Vagina (tissue), 2 donors: Measurements from ENCODE around the gene PLD5. TPM values are rescaled to one million over a fixed set of nuclear protein-coding genes. Genes with fewer than 3 reads are reported as not detected.
A peak's percentile ranks its signal among the peaks of the same experiment; 100 is the strongest.

Experiments used
- DNase-seq, 2 donors: peaks; one replicate each; pipeline ENCODE4 v3.0.0-alpha.2; 2017; ENCODE audit errors: extremely low spot score in 2 of 2
- H3K27ac ChIP-seq: fragments of 200-600 bp; sonication (generic); one replicate; pipeline ENCODE4 v1.5.1; 2019
- H3K27me3 ChIP-seq: fragments of 200-600 bp; sonication (generic); one replicate; pipeline ENCODE4 v1.5.1; 2019
- H3K36me3 ChIP-seq, 2 donors: fragments of 200-600 bp; sonication (generic); one replicate each; pipeline ENCODE4 v1.5.1; 2017 to 2019
- H3K4me1 ChIP-seq: fragments of 200-600 bp; sonication (generic); one replicate; pipeline ENCODE4 v1.5.1; 2019
- H3K4me3 ChIP-seq, 2 donors: fragments of 200-600 bp; sonication (generic); 1 replicate in 1 of 2; 2 replicates in 1 of 2; pipeline ENCODE4 v1.5.1; 2016 to 2019
- H3K9me3 ChIP-seq: fragments of 200-600 bp; sonication (generic); one replicate; pipeline ENCODE4 v1.5.1; 2019
- POLR2A ChIP-seq, 2 donors: fragments of 450-650 bp; IDR thresholded peaks; one replicate each; pipeline ENCODE4 v1.6.1; 2017; ENCODE audit warnings: antibody characterized with exemption in 2 of 2, mild to moderate bottlenecking in 2 of 2, moderate library complexity in 2 of 2
- POLR2AphosphoS5 ChIP-seq, 2 donors: sonication (generic); formaldehyde crosslinking; IDR thresholded peaks; one replicate each; pipeline ENCODE4 v1.9.0; 2017; ENCODE audit warnings: antibody characterized with exemption in 2 of 2, mild to moderate bottlenecking in 2 of 2, low read depth in 1 of 2; ENCODE audit not compliant: insufficient read depth in 1 of 2
- intact Hi-C: fragments of 100-400 bp; cut with DNase I; formaldehyde crosslinking; loops from one replicate; pipeline ENCODE4 v1.15.1; 2023
- total RNA-seq: library from RNA; depleted of rRNA; stranded (reverse); fragments of >200 nt; gene quantifications from one replicate; pipeline ENCODE4 v1.2.3, GENCODE V29; 2016
- TF ChIP-seq, protein P1 (sequence below), 3 experiments: fragments of 450-650 bp in 2 of 3; fragments of 200-600 bp in 1 of 3; sonication (generic) in 1 of 3; IDR thresholded peaks; one replicate each; pipeline ENCODE4 v1.5.1; 2017 to 2019; ENCODE audit warnings: antibody characterized with exemption in 3 of 3, mild to moderate bottlenecking in 2 of 3, moderate library complexity in 2 of 3

Gene PLD5
- 1.5 TPM for total RNA-seq

DNA sequence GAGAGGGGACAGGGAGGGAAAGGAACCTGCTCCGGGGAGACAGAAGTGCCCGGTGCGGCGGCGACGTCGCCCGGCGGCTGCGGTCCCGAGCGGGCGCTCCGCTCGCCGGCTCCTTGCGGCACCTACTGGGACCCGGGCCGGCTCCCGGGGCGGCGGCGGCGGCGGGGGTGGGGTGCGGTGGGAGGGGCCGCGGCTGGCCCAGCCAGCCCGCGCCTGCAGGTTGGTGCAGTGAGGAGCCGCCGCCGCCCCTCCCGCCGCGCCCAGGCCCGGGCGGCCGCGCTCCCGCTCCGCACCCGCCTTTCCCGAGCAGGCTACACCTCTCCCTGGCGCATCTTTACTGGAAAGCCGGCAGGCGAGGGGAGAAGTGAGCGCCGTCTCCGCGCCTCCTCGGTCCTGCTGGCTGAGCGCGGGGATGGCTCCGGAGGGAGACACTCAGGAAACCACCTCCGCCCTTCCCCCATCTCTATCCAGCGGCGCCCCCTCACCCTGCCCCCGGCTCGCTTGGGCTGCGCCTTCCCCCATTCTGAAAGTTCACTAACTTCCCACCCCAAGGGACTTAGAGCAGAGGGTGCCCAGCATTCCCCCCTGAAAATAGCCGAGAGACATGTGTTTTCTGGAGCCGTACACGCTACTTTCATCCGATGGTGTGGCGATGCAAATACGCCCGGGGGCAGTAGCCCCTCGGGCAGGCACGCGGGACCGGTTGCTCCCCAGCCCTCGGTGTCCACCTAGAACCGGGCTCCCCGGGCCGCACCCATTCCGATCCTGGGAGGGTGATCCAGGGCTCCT is at the start of gene PLD5:
Gene PLD5 (minus strand): TSS at position 127 of the 789 bp plus-strand sequence.
- H3K4me1 ChIP-seq: peaks cover 16% of the 10 kb centered on the region
- H3K9me3 ChIP-seq: no peaks in the 10 kb centered on the region
- H3K27ac ChIP-seq: no peak within 1 kb of the TSS
- no peaks in the 10 kb centered on the region for H3K36me3 ChIP-seq
- TF ChIP-seq, protein P1, sequence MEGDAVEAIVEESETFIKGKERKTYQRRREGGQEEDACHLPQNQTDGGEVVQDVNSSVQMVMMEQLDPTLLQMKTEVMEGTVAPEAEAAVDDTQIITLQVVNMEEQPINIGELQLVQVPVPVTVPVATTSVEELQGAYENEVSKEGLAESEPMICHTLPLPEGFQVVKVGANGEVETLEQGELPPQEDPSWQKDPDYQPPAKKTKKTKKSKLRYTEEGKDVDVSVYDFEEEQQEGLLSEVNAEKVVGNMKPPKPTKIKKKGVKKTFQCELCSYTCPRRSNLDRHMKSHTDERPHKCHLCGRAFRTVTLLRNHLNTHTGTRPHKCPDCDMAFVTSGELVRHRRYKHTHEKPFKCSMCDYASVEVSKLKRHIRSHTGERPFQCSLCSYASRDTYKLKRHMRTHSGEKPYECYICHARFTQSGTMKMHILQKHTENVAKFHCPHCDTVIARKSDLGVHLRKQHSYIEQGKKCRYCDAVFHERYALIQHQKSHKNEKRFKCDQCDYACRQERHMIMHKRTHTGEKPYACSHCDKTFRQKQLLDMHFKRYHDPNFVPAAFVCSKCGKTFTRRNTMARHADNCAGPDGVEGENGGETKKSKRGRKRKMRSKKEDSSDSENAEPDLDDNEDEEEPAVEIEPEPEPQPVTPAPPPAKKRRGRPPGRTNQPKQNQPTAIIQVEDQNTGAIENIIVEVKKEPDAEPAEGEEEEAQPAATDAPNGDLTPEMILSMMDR (IDR thresholded peaks at IDR 0.05): no peak
- no peak for TF ChIP-seq POLR2A (IDR thresholded peaks at IDR 0.05)
- TF ChIP-seq POLR2AphosphoS5 (IDR thresholded peaks at IDR 0.05; ENCODE audit: insufficient read depth in 1 of 2, low read depth in 1 of 2): no peak
- no peak for DNase-seq
- H3K4me3 ChIP-seq: peak within 1 kb of the TSS; percentile 31 to 43
- no peaks in the 10 kb centered on the region for H3K27me3 ChIP-seq
- intact Hi-C loops: no loop called here

DNA sequence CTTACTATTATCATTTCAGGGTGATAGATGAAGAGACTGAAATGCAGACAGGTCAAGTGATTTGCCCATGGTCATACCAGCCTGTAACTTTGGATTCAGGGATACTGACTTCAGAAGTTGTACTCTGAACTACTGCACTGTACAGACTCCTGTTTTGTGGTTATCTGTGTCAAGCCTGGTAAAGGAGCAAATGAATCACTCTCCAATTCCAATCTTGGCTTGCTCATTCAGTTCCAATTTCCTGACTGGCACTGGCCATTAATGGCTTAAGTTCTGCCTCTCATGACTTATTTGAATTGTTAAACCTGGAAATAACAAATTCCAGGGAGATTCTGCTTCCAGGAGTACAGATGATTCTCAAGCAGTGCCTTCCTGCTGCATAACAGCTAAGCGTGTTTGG is 45.4 kb upstream of the PLD5 start:
- no peak overlapping the region for H3K27ac ChIP-seq
- TF ChIP-seq, protein P1 (IDR thresholded peaks at IDR 0.05): no peak
- TF ChIP-seq POLR2A (IDR thresholded peaks at IDR 0.05) (no peak), POLR2AphosphoS5 (IDR thresholded peaks at IDR 0.05; ENCODE audit: insufficient read depth in 1 of 2, low read depth in 1 of 2) (no peak)
- H3K4me1 ChIP-seq: no peaks in the 10 kb centered on the region
- intact Hi-C loops: no loop called here
- DNase-seq: no peak
- H3K27me3 ChIP-seq: no peaks in the 10 kb centered on the region
- no peaks in the 10 kb centered on the region for H3K9me3 ChIP-seq
- H3K4me3 ChIP-seq: no peak overlapping the region
- no peaks in the 10 kb centered on the region for H3K36me3 ChIP-seq

DNA sequence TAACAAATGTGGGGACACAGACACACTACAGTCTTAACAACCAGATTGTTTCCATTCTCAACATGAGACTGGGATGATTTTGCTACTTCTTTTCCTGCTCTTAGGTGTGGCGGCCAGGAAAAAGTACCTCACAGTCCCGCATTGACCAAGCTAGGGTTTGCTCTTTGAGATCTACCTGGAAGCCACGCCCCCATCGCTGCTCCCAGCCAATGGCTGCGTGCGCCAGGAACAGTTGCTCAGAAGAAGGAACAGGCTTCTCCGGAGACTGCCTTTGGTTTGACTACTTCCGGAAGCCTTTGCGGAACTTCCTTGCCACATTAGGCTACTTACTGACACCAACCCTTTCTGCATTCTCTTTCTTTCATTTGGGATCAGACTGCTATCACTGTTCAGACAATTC is 44.2 kb upstream of the PLD5 start:
- Histone ChIP-seq H3K27me3 (no peaks in the 10 kb centered on the region), H3K36me3 (no peaks in the 10 kb centered on the region), H3K4me3 (no peak overlapping the region), H3K27ac (no peak overlapping the region), H3K4me1 (no peaks in the 10 kb centered on the region), H3K9me3 (no peaks in the 10 kb centered on the region)
- DNase-seq: no peak
- no peak for TF ChIP-seq POLR2AphosphoS5 (IDR thresholded peaks at IDR 0.05; ENCODE audit: insufficient read depth in 1 of 2, low read depth in 1 of 2)
- TF ChIP-seq, protein P1 (IDR thresholded peaks at IDR 0.05): no peak
- TF ChIP-seq POLR2A (IDR thresholded peaks at IDR 0.05): no peak
- intact Hi-C loops: no loop called here

DNA sequence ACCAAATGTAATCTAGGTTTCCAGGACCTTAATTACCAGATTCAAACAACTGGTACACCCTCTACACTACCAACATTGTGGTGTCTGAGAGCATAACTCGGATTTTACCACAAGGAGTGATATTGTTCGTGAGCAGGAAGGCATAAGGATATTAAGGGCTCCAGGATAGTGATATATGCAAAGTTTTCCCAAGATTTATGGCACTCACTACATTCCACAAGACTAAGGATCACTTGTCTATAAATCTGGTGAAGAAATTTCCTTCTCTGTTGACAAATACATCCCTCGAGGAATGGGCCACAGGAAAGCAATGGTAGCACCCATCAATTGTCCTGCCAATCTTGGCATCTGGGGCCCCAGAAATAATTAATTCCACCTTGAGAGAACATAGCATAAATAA is 43.1 kb upstream of the PLD5 start:
- TF ChIP-seq, protein P1 (IDR thresholded peaks at IDR 0.05): no peak
- TF ChIP-seq POLR2A (IDR thresholded peaks at IDR 0.05) (no peak), POLR2AphosphoS5 (IDR thresholded peaks at IDR 0.05; ENCODE audit: insufficient read depth in 1 of 2, low read depth in 1 of 2) (no peak)
- Histone ChIP-seq H3K4me3 (no peak overlapping the region), H3K9me3 (no peaks in the 10 kb centered on the region), H3K4me1 (no peaks in the 10 kb centered on the region), H3K27me3 (no peaks in the 10 kb centered on the region), H3K36me3 (no peaks in the 10 kb centered on the region), H3K27ac (no peak overlapping the region)
- intact Hi-C loops: no loop called here
- no peak for DNase-seq

DNA sequence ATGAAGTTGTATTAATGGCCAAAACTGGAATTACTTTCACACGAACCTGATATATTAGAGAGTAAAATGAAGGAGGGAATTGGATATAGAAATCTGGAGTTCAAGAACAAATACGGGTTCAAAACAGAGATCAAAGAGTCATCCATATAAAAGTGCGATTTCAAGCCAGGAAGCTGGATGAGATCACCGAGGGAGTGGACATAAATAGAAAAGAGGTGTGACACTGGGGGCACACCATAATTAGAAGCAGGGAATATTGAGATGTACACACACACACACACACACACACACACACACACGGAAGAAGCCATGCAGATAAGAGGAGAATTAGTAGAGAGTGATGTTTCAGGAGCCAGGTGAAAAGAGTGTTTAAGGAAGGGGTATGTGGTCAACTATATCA is 32.3 kb upstream of the PLD5 start:
- DNase-seq: no peak
- H3K36me3 ChIP-seq: no peaks in the 10 kb centered on the region
- no peak overlapping the region for H3K4me3 ChIP-seq
- H3K4me1 ChIP-seq: no peaks in the 10 kb centered on the region
- intact Hi-C loops: no loop called here
- no peaks in the 10 kb centered on the region for H3K27me3 ChIP-seq
- H3K9me3 ChIP-seq: no peaks in the 10 kb centered on the region
- TF ChIP-seq, protein P1 (IDR thresholded peaks at IDR 0.05): no peak
- TF ChIP-seq POLR2AphosphoS5 (IDR thresholded peaks at IDR 0.05; ENCODE audit: insufficient read depth in 1 of 2, low read depth in 1 of 2) (no peak), POLR2A (IDR thresholded peaks at IDR 0.05) (no peak)
- H3K27ac ChIP-seq: no peak overlapping the region
